Epithelial cell of proximal tubule (primary cell): ENCODE results near the gene ADTRP. TPM values are rescaled to one million over a fixed set of nuclear protein-coding genes. Genes with fewer than 3 reads are reported as not detected.

Source experiments
- DNase-seq: peaks from one replicate; pipeline ENCODE4 v3.0.0-alpha.2; 2011; ENCODE audit warnings: low read depth
- H3K4me3 ChIP-seq: 2 replicates; pipeline ENCODE4 v1.5.1; 2011; ENCODE audit warnings: low read depth, mild to moderate bottlenecking, low read length
- CTCF ChIP-seq: conservative IDR thresholded peaks from 2 replicates; pipeline ENCODE4 v1.5.1; 2012; ENCODE audit warnings: low read depth, mild to moderate bottlenecking, low read length
- total RNA-seq: library from RNA; depleted of rRNA; stranded (reverse); fragments of >200 nt; gene quantifications from 2 replicates; pipeline ENCODE4 v1.2.3, GENCODE V29; 2015

ADTRP gene
- total RNA-seq, 1 donor from 2014 or later, result 0.12 TPM

GRCh38 chr6:11738234-11738633 lies 40.4 kb downstream of the ADTRP start:
- no peak for TF ChIP-seq CTCF

GRCh38 chr6:11736601-11737000 lies 42.0 kb downstream of the ADTRP start:
- DNase-seq, result no peak
- no peak overlapping the region for H3K4me3 ChIP-seq
- TF ChIP-seq CTCF, result no peak

More at GRCh38 chr6:11738234-11738633, 40.4 kb downstream of the ADTRP start:
- no peak for DNase-seq
- no peak overlapping the region for H3K4me3 ChIP-seq

- no peak overlapping the region for H3K4me3 ChIP-seq
- DNase-seq, result no peak
- no peak for TF ChIP-seq CTCF
Observed at GRCh38 chr6:11734861-11735613, 43.6 kb downstream of the ADTRP start.

- no peak for TF ChIP-seq CTCF
- DNase-seq, result no peak
- H3K4me3 ChIP-seq, result no peak overlapping the region
Observed at GRCh38 chr6:11732036-11732631, 46.5 kb downstream of the ADTRP start.

- H3K4me3 ChIP-seq, result no peak overlapping the region
- TF ChIP-seq CTCF, result no peak
- DNase-seq, result no peak
Observed at GRCh38 chr6:11731423-11731822, 47.2 kb downstream of the ADTRP start.

GRCh38 chr6:11730641-11731040 lies 48.0 kb downstream of the ADTRP start:
- TF ChIP-seq CTCF, result no peak
- no peak overlapping the region for H3K4me3 ChIP-seq
- no peak for DNase-seq

- no peak for DNase-seq
- no peak for TF ChIP-seq CTCF
- no peak overlapping the region for H3K4me3 ChIP-seq
Observed at GRCh38 chr6:11729076-11729475, 49.5 kb downstream of the ADTRP start.
